Stimulated activated CD8-positive, alpha-beta memory T cell treated with anti-CD3 and anti-CD28 coated beads, Interleukin-4, amount 100 ng/mL, for 4 hours (primary cell): ENCODE results near the gene CDC37.
A peak's percentile ranks its signal among the peaks of the same experiment; 100 is the strongest.

Experiments used
- DNase-seq, 2 donors: peaks; one replicate each; pipeline ENCODE4 v3.0.0-alpha.2; 2020; ENCODE audit warnings: low read depth in 2 of 2, low spot score in 1 of 2

CDC37 gene

DNA sequence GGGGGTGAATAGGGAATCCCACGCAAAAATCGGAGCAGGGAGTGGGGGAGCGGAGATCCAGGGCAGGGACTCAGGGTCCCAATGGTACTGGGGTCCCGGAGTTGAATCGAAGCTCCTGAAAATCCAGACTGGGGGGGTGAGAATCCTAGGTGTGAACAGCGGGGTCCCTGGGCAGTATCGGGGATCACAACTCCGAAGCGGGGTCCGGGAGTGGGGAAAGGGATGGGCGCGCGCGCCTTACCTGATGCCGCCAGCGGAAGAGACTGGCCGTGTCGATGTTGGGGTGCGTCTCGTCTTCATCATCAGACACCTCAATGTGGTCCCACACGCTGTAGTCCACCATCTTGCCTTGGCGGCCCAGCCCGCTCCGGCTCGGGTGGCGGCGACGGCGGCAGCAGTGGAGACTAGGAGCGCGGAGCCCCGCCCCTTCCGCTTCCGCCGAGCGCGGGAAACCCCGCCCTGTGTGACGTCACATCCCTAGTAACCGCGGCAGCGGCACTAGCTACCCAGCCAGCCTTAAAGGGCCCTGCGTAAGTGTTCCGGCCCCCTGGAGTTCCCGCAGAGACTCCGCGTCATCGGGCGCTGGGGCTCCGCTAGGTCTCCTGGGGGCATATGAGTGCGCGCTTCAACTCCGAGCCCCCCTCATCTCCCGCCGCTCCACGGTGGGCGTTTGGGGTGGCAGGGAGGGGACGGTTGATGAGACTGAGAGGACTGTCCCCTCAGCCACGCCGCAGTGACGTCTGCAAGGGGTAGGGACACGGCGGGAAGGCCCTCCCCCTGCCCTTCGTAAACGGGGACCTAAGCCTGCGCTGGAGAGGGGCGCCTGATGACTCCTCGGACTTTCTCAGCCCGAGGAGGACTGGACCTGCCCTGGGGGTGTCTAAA is at the start of gene CDC37:
CDC37 (minus strand) TSS at position 406 of the 885 bp plus-strand sequence; CDS start at position 343, 63 bp downstream.
- DNase-seq = peak; percentile 96 to 98

DNA sequence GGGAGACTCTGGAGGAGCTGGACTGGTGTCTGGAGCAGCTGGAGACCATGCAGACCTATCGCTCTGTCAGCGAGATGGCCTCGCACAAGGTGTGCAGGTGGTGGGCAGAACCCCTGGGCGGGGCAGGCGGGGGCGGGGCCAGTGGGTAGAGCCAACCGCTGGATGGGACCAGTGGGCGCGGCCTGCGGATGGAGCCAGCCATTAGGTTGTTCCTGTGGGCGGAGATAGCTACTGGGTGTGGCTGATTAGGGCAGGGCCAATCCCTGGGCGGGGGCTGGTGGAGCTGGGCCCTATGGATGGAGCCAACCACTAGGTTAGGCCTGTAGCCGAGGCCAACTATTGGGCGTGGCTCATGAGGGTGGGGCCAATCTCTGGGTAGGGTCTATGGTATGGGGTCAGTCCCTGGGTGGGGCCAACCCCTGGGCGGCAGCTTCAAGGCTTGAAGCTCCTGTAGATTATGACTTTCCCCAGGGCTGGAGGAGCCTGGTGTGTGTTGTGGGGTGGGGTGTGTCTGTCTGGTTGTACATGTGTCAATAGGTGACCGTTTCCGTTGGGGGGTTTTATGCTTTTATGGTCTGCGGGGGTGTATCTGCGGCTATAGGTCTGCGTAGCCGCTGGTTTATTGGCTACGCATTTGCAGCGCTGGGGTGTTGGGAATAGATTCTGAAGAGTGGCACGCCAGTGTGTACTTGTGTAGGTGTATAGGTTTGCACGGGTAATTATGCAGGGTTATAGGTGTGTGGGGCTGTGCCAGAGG is 47.7 kb upstream of the CDC37 start:
- DNase-seq = no peak

DNA sequence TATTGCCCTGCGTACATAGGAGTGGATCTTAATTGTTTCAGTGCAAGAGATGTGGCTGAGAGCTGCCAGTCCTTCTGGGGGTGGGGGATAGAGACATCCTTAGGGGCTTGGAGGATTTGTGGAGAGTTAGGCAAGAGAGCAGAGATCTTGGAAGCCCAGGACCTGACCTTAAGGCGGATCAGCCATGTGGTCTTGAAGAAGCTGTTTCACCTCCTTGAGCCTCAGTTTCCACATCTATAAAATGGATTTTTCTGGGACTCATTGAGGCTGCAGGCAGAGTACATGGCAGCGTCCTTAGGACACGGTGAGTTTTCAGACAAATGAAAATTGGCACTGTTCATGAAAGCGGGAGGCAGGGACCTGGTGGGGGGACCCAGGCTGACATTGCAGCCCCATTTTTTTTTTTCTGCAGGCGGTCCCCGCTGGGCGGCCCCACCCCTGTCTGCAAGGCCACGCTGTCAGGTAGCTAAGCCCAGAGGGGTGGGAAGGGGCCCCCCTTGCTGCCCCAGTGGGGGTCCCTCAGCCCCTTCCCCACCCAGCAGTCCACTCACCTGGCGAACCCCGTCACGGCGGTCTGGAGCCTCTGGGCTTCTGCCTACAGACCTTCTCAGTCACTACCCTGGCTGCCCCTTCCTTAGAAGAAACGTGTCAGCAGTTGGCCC is 47.0 kb upstream of the CDC37 start:
- DNase-seq = no peak

DNA sequence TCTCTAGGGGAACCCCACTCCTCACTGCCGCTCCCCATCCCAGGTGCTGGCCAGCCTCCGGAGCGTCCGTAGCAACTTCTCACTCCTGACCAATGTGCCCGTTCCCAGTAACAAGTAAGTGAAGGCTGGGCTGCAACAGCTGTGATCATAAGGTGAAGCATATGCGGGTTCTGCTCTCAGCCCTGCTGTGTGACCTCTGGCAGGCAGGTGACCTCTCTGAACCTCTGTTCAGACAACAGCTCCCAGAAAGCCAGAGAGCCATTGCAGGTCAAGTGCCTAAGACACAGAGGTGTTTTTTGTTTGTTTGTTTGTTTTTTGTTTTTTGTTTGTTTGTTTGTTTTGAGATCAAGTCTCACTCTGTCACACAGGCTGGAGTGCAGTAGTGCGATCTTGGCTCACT is 45.7 kb upstream of the CDC37 start:
- DNase-seq = no peak

DNA sequence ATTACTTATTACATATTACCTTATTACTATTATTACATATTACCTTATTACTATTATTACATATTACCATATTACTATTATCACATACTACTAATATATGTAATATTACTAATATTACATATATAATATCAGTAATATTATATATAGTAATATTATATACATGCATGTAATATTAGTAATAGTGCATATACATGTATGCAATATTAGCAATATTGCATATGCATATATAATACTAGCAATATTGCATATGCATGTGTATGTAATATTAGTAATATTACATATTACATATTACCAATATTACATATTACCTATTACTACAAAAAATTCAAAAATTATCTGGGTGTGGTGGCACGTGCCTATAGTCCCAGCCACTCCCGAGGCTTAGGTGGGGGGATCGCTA is 39.4 kb upstream of the CDC37 start:
- DNase-seq = no peak

DNA sequence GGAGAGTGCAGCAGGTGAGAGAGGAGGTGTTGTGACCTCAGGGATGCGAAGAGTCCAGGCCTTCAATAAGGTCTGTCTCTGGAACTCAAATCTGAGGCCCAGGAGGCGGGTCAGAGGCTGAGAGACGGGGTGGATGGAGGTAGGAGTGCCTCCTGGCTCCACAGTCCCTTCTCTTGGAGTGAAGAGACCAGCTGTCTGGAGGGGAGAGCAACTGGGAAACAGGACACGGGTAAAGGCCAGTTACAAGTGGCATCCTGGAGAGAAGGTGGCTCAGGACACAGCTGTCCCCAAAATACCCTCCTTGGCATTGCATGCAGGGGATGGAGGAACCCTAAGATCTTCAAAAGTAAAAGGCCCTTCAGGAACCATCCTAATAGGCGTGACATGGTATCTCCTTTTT is 36.2 kb upstream of the CDC37 start:
- no peak for DNase-seq

DNA sequence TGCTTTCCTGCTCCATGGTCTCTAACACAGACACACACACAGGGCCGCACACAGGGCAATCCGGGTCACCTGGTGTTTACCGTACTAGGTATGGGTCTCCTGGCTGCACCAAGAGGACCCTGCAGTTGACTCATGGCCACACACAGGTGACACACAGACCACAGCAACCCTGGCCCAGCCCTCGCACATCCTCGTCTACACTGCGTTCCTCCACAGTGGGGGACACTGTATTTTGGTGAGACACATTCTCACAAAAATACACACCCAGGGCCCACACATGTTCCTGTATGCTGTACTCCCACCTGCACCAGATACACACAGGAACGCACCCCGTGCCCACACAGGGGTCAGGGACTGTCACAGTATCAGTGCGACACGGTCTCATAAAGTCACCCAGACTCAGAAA is 29.8 kb upstream of the CDC37 start:
- no peak for DNase-seq

DNA sequence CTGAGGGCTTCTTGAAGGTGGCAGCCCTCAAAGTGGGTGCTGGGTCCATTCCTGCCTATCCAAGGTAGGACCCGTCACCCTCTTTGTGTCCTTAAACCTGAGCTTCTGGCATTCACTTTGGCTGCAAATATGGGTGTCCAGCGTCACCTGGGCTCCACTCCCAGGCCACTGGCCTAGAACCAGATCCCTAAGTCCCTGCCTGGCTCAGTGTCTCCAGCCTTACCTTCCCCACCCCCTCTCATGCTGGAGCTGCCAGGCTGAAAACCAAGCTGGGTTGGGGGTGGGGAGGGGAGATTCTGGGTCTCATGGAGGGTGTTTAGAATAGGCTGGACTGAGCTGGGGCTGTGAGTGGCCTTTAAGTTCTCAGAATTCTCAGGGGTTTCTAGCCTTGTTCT is 29.4 kb upstream of the CDC37 start:
- no peak for DNase-seq

DNA sequence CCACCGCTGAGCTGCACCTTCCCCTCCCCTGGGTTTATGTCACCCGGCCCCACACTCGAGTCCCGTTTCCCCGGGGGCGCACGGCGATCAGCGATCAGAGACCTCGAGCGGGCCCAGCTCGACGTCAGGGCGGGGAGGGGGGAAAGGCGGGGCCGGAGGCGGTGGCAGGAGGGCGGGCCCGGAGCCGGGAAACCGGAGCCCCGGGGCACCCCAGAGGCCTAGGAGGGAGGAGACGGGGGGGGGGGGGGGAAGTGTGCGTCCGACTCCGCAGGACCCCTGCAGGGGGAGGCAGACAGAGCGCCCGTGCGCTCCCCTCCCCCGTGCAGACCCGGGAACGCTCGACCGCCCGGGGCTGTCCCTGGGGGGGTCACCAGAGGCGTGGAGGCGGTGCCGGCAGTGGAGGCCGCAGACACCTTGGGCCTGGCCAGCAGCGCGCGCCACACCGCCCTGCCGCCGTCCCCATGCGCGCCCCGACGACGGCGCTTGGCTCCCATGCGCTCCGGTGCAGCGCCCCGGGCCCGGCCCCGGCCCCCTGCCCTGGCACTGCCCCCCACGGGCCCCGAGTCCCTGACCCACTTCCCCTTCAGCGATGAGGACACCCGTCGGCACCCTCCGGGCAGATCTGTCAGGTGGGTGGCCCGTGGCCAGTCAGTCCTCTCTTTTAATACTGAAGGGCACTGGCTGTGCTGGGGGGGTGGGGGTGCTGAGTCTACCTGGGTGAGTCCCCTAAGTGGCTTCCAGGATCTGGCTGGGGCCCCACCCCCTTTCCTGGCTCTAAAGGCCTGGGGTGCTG is 28.8 kb upstream of the CDC37 start:
- no peak for DNase-seq

DNA sequence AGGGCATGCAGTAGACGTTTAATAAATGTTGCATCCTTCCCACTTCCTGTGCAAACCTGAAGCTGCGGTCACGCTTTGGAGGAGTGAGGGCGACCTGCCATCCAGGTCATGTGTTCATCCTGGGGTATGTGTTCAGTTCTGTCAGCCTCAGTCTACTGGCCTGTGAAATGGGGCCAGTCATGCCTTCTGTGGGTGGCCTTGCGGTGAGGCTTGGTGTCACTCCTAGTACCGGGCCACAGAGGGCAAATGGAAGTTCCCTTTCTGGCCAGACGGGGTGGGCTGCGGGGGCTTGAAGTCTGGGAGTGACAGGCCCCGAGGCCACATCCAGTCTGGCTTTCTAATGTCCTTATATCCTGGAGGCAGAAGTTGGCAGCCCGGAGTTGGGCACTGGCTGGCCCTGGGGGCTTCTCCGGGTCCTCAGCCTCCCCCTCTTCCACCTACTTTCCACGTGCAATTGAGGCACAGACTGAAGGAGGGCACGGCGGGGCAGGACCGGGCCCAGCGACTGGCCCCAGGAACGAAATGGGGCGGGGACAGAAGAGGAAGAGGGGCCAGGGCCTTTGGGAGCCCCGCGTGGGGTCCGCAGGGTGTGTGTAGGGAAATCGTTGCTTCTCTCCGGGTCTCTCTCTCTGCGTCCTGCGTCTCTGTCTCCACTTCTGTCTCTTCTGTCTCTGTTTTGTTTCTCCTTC is 28.1 kb upstream of the CDC37 start:
- DNase-seq = no peak

DNA sequence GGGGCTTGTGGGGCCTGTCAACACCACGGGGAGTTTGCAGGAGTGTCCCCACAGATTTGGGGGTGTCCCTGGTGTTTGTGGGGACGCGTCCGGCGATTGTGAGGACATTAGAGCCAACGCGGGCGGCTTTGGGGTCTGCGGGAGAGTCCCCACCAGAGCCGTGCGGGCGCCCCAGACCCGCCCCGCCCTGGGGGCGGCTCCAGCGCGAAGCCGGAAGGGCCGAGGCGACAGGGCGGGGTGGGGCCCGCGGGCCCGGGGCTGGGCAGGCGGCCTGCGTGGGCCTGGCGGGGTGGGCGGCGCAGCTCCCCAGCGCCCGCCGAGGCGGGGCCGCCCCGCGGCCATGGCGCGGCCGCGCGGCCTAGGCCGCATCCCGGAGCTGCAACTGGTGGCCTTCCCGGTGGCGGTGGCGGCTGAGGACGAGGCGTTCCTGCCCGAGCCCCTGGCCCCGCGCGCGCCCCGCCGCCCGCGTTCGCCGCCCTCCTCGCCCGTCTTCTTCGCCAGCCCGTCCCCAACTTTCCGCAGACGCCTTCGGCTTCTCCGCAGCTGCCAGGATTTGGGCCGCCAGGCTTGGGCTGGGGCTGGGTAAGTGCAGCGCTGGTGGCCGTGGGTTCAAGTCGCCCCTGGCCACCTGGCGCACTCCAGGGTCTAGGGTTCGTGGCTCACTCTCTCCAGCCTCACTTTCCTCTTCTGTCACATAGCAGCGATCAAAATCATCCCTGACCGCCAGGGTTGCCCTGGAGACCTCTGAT is 27.3 kb upstream of the CDC37 start:
- DNase-seq = no peak

DNA sequence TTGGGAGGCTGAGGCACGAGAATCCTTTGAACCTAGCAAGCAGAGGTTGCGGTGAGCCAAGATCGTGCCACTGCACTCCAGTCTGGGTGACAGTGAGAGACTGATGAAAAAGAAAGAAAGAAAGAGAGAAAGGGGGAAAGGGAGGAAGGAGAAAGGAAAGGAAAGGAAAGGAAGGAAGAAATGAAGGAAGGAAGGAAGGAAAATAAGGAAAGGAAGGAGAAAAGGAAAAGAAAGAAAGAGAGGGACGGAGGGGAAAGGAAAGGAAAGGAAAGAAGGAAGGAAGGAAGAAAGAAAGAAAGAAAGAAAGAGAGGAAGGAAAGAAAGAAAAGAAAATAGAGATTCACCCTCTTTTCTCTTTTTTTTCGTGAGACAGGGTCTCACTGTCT is 25.6 kb upstream of the CDC37 start:
- DNase-seq = no peak

DNA sequence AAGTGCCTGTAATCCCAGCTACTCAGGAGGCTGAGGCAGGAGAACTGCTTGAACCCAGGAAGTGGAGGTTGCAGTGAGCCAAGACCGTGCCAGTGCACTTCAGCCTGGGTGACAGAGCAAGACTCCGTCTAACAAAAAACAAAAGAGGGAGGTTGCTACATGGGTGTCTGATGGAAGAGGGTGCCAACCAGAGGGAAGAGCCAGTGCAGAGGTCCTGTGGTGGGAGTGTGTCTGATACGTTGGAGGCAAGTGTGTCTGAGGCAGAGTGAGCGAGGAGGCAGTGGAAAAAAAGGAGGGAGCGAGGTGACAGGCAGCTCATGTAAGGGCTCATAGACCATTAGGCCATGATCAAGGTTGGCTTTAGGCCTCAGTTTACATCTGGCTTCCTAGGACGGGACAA is 23.8 kb upstream of the CDC37 start:
- DNase-seq = no peak

DNA sequence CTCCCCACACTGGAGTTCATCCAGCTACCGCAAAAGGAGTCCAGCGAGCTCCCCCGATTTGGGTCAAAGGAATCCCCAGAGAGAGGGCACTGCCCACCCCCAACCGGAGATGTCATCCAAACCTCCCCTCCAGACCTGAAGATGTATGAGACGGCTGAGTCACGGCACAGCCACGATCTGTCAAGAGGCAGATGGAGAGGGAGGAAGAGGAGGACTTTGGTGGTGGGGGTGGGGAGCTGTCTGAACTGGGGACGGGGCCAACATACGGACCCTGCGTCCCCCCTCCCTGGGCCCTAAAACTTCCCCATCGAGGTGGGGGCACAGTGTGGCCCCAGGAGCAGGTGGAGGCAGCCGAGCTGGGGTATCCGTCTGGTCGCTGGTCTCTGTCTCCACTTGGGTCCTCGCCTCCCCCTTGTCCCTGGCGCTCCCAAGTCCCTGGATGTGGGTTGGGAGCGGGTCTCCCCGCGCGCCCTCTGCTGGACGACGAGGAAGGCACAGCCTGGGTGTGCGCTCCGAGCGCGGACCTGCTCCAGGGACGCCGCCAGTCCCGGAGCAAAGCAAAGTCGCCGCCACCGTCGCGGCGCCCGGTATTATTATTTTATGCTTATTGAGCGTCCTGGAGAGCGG is 20.8 kb upstream of the CDC37 start:
- no peak for DNase-seq

DNA sequence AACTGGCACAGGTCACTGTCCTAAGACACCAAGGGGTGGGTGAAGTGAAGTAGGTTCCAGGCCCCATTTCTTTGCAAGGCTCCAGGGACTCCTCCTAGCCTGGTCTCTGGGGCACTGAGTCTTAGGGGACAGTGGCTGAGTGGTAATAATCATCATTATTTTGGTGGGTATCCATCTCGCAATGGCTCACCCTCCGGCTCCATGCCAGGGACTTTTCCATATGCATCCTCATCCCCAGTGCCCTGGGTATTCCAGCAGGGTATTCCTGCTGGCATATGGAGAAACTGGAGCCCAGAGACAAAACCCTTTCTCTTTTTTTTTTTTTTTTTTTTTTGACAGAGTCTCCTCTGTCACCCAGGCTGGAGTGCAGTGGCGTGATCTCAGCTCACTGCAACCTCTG is 19.5 kb upstream of the CDC37 start:
- DNase-seq = no peak

DNA sequence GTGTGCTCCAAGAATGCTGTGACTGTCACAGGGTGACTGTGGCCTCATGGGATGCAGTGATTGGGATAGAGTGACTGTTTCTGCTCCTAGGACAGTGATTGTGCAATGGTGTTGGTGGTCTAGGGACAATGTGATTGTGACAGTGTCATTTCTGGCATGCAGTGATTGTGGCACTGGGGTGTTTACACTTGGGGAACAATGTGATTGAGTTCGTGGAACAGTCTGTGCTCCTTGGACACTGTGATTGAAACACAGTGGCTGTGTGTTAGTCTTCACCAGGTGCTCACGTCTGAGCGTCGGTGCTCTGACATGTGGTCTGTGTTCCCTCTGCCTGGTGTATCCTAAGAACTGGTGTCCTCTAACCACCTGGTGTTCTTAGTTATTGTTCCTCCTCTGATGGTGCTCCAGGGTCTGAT is 18.7 kb upstream of the CDC37 start:
- no peak for DNase-seq

DNA sequence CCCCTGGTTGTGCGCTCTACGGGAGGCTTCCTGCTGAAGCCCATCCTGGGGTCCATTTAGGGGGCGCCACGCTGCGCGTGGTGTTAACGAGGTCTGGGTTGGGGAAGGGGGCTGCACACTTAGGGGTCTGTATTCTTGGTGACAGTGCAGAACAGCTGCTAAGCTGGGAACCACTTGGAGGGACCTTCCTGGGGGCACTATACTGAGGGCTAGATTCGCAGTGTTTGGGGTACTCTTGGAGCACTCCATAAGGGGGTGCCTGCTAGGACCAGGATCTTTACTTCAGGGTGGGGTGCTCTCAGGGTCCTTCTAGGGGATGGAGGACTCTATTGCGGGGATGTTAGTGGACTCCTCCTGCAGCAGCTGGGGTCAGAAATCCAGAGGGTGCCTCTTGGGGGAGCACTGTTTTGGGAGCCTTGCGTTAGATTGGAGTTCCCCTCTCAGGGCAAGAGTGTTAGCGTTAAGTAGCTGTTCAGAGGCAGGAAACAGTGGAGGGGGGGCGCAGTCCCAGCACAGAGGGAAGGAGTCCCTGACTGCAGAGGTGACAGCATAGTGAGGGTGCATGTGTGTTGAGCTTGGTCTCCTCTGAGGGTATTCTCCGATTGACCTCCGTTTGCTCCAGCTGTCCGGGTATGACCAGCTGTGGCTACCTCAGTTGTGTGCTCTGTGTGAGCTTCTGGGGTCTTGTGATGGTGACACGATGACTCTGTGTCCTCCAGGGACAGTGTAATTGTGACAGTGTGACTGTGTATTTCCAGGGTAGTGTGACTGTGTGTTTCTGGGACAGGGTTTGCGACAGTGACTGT is 18.1 kb upstream of the CDC37 start:
- no peak for DNase-seq

DNA sequence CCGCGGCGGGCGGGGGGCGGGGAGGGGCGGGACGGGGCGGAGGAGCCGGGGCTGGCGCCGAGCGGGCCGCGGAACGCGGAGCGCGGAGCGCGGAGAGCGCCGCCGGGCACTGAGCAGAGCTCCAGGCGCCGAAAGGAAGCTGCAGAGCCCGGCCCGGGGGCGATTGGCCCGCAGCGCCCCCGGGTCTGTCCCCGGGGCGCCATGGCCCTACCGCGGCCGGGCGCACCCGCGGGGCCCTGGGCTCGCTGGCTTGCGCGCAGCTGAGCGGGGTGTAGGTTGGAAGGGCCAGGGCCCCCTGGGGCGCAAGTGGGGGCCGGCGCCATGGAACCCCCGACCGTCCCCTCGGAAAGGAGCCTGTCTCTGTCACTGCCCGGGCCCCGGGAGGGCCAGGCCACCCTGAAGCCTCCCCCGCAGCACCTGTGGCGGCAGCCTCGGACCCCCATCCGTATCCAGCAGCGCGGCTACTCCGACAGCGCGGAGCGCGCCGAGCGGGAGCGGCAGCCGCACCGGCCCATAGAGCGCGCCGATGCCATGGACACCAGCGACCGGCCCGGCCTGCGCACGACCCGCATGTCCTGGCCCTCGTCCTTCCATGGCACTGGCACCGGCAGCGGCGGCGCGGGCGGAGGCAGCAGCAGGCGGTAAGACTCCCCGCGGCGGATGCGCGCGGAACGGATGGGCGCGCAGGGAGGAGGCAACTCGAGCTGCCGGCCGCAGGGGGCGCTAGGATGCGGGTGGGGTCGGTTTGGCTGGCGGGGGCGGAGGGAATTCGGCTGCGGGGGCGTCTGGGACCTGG is 17.3 kb upstream of the CDC37 start, which contains the start of gene PDE4A:
PDE4A (plus strand) TSS at position 95 of the 796 bp plus-strand sequence; CDS start at position 322, 227 bp downstream.
- DNase-seq = no peak
